GM12873 (cell line): ENCODE results near the gene CTRL.

Experiments
- TF ChIP-seq, protein P1 (sequence below): IDR thresholded peaks from 2 replicates; pipeline ENCODE4 v1.5.1; 2012; ENCODE audit warnings: low read depth, mild to moderate bottlenecking, moderate library complexity, low read length, control low read depth; ENCODE audit not compliant: insufficient read depth; ENCODE audit errors: missing control alignments

CTRL gene

DNA sequence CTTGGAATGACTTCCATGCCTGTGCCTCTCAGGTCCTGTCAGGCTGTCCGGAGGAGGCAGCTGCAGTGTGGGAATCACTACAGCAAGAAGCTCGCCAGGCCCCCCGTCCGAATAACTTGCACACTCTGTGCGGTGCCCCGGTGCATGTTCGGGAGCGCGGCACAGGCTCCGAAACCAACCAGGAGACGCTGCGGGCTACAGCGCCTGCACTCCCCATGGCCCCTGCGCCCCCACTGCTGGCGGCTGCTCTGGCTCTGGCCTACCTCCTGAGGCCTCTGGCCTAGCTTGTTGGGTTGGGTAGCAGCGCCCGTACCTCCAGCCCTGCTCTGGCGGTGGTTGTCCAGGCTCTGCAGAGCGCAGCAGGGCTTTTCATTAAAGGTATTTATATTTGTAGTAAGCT is 45.7 kb downstream of the CTRL start:
- TF ChIP-seq, protein P1, sequence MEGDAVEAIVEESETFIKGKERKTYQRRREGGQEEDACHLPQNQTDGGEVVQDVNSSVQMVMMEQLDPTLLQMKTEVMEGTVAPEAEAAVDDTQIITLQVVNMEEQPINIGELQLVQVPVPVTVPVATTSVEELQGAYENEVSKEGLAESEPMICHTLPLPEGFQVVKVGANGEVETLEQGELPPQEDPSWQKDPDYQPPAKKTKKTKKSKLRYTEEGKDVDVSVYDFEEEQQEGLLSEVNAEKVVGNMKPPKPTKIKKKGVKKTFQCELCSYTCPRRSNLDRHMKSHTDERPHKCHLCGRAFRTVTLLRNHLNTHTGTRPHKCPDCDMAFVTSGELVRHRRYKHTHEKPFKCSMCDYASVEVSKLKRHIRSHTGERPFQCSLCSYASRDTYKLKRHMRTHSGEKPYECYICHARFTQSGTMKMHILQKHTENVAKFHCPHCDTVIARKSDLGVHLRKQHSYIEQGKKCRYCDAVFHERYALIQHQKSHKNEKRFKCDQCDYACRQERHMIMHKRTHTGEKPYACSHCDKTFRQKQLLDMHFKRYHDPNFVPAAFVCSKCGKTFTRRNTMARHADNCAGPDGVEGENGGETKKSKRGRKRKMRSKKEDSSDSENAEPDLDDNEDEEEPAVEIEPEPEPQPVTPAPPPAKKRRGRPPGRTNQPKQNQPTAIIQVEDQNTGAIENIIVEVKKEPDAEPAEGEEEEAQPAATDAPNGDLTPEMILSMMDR: no peak

- TF ChIP-seq, protein P1: no peak
Measured at GRCh38 chr16:67885545-67885944, 46.1 kb downstream of the CTRL start.

DNA sequence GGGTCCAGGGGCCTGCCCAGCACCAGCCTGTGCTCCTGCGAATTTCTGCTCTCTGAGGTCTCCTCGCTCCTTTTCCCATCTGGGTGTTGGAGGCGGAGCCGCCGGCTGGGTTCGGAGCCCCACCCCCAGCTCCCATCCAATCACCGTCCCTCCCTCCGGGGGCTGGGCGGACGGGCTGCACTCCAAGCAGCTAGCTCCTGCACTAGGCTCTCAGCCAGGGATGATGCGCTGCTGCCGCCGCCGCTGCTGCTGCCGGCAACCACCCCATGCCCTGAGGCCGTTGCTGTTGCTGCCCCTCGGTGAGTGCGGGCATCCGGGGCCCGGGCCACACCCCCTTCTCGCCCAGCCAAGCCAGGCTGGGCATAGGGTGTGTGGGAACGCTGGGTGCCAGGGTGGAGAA is 47.0 kb downstream of the CTRL start, which contains the start of gene NRN1L:
TSS of gene NRN1L (plus strand) at position 202 of the 400 bp plus-strand sequence. CDS start at position 221, 19 bp downstream.
- TF ChIP-seq, protein P1: no peak

GRCh38 chr16:67883872-67884261 is 47.8 kb downstream of the CTRL start:
- TF ChIP-seq, protein P1: peak; percentile 94

- TF ChIP-seq, protein P1: no peak
Measured at GRCh38 chr16:67883146-67883871, 48.4 kb downstream of the CTRL start.

DNA sequence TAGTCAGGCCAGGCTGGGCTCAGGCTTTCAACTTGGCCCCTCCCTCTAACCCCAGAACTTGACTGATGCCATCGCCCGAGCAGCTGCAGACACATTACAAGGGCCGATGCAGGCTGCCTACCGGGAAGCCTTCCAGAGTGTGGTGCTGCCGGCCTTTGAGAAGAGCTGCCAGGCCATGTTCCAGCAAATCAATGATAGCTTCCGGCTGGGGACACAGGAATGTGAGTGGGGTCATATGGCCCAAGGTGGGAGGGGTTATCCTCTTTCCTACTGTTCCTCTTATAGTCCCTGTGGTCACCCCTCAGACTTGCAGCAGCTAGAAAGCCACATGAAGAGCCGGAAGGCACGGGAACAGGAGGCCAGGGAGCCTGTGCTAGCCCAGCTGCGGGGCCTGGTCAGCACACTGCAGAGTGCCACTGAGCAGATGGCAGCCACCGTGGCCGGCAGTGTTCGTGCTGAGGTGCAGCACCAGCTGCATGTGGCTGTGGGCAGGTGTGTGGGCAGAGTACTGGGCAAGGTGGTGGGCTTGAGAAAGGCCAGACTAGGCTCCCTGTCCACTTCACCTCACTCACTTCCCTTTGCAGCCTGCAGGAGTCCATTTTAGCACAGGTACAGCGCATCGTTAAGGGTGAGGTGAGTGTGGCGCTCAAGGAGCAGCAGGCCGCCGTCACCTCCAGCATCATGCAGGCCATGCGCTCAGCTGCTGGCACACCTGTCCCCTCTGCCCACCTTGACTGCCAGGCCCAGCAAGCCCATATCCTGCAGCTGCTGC is 49.1 kb downstream of the CTRL start:
- TF ChIP-seq, protein P1: no peak

DNA sequence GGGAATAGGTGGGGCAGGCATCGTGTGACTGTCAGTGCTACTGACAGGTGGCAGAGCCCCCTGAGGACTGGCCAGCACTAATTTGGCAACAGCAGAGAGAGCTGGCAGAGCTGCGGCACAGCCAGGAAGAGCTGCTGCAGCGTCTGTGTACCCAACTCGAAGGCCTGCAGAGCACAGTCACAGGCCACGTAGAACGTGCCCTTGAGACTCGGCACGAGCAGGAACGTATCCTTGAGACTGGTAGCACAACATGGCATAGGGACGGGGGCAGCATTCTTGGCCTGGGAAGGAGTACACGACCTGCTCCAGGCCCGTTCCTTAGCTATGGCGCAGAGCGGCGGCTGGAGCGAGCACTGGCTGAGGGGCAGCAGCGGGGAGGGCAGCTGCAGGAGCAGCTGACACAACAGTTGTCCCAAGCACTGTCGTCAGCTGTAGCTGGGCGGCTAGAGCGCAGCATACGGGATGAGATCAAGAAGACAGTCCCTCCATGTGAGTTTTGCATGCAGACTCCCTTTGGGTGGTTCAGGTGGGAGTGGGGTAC is 50.0 kb downstream of the CTRL start:
- TF ChIP-seq, protein P1: no peak
